Hepatocyte (in vitro differentiated cells): ENCODE results near the gene C3orf70. TPM values are rescaled to one million over a fixed set of nuclear protein-coding genes. Genes with fewer than 3 reads are reported as not detected.

Experiments used
- DNase-seq: peaks from one replicate; pipeline ENCODE4 v3.0.0-alpha.2; 2016; ENCODE audit warnings: low spot score
- H2AFZ ChIP-seq: fragments of 200-600 bp; sonication (generic); 2 replicates; pipeline ENCODE4 v1.6.0; 2016; ENCODE audit warnings: antibody characterized with exemption, mild to moderate bottlenecking
- H3K27ac ChIP-seq: fragments of 200-600 bp; sonication (generic); 2 replicates; pipeline ENCODE4 v1.5.1; 2016; ENCODE audit warnings: mild to moderate bottlenecking
- H3K27me3 ChIP-seq: fragments of 200-600 bp; sonication (generic); 2 replicates; pipeline ENCODE4 v1.6.1; 2016
- H3K36me3 ChIP-seq: fragments of 200-600 bp; sonication (generic); replicated peaks from 2 replicates; pipeline ENCODE4 v1.5.1; 2016; ENCODE audit warnings: low read depth; ENCODE audit not compliant: insufficient read depth
- H3K4me1 ChIP-seq: fragments of 200-600 bp; sonication (generic); 2 replicates; pipeline ENCODE4 v1.5.1; 2016; ENCODE audit warnings: mild to moderate bottlenecking, moderate library complexity; ENCODE audit not compliant: insufficient read depth
- H3K4me2 ChIP-seq: fragments of 200-600 bp; sonication (generic); 2 replicates; pipeline ENCODE4 v1.6.0; 2016
- H3K4me3 ChIP-seq: fragments of 200-600 bp; sonication (generic); 2 replicates; pipeline ENCODE4 v1.5.1; 2016; ENCODE audit warnings: mild to moderate bottlenecking
- H3K79me2 ChIP-seq: fragments of 200-600 bp; sonication (generic); 2 replicates; pipeline ENCODE4 v1.6.0; 2017; ENCODE audit warnings: mild to moderate bottlenecking
- H3K9me2 ChIP-seq: fragments of 200-600 bp; sonication (generic); replicated peaks from 2 replicates; pipeline ENCODE4 v1.6.0; 2017; ENCODE audit warnings: mild to moderate bottlenecking; ENCODE audit not compliant: insufficient read depth
- H3K9me3 ChIP-seq: fragments of 200-600 bp; sonication (generic); 2 replicates; pipeline ENCODE4 v1.5.1; 2016; ENCODE audit warnings: low read depth, mild to moderate bottlenecking
- H4K20me1 ChIP-seq: fragments of 200-600 bp; sonication (generic); 2 replicates; pipeline ENCODE4 v1.6.0; 2016; ENCODE audit warnings: mild to moderate bottlenecking; ENCODE audit not compliant: insufficient read depth, poor library complexity, severe bottlenecking
- EZH2 ChIP-seq: fragments of 200-600 bp; sonication (generic); IDR thresholded peaks from 2 replicates; pipeline ENCODE4 v1.6.1; 2016; ENCODE audit warnings: antibody characterized with exemption, mild to moderate bottlenecking, borderline replicate concordance
- EZH2phosphoT487 ChIP-seq: fragments of 200-600 bp; sonication (generic); IDR thresholded peaks from one replicate; pipeline ENCODE4 v1.6.1; 2018; ENCODE audit warnings: antibody characterized with exemption, mild to moderate bottlenecking, low read depth, moderate library complexity; ENCODE audit not compliant: unreplicated experiment, severe bottlenecking
- WGBS: methylation state at CpG from one replicate; pipeline ENCODE4 v1.1.6; 2016; ENCODE audit warnings: low lambda C conversion rate; ENCODE audit errors: missing lambda C conversion rate; 5-methylcytosine and 5-hydroxymethylcytosine counted together
- polyA plus RNA-seq: library from polyadenylated mRNA; unstranded; fragments of >200 nt; fragmentation: Nextera tagmentation; extraction: Ambion mirVana; gene quantifications from 2 replicates; pipeline ENCODE4 v1.2.1, GENCODE V29; 2016
- total RNA-seq: library from RNA; depleted of rRNA; stranded (reverse); fragments of >200 nt; gene quantifications from 2 replicates; pipeline ENCODE4 v1.2.3, GENCODE V29; 2014
- TF ChIP-seq, protein P1 (sequence below): fragments of 200-600 bp; sonication (generic); IDR thresholded peaks from 2 replicates; pipeline ENCODE4 v1.5.1; 2016; ENCODE audit warnings: antibody characterized with exemption, mild to moderate bottlenecking; ENCODE audit not compliant: poor library complexity

C3orf70 gene
- total and polyA plus RNA-seq, 2 experiments from 2014 or later: 1.1 to 6.0 TPM

DNA sequence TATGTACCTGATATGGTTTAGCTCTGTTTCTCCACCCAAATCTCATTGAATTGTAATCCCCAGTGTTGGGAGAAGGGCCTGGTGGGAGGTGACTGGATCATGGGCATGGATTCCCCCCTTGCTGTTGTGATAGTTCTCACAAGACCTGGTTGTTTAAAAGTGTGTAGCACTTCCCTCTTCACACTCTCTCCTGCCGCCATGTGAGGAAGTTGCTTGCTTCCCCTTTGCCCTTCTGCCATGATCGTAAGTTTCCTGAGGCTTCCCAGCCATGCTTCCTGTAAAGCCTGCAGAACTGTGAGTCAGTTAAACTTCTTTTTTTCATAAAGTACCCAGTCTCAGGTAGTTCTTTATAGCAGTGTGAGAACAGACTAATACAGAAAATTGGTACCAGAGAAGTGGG is 93.1 kb downstream of the C3orf70 start:
- no peak for TF ChIP-seq EZH2phosphoT487
- TF ChIP-seq, protein P1, sequence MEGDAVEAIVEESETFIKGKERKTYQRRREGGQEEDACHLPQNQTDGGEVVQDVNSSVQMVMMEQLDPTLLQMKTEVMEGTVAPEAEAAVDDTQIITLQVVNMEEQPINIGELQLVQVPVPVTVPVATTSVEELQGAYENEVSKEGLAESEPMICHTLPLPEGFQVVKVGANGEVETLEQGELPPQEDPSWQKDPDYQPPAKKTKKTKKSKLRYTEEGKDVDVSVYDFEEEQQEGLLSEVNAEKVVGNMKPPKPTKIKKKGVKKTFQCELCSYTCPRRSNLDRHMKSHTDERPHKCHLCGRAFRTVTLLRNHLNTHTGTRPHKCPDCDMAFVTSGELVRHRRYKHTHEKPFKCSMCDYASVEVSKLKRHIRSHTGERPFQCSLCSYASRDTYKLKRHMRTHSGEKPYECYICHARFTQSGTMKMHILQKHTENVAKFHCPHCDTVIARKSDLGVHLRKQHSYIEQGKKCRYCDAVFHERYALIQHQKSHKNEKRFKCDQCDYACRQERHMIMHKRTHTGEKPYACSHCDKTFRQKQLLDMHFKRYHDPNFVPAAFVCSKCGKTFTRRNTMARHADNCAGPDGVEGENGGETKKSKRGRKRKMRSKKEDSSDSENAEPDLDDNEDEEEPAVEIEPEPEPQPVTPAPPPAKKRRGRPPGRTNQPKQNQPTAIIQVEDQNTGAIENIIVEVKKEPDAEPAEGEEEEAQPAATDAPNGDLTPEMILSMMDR: no peak
- no peak for TF ChIP-seq EZH2
- no peak overlapping the region for H3K4me2 ChIP-seq
- no peak overlapping the region for H3K27ac ChIP-seq
- no peaks in the 10 kb centered on the region for H3K27me3 ChIP-seq
- no peak overlapping the region for H3K4me3 ChIP-seq
- H3K4me1 ChIP-seq: no peaks in the 10 kb centered on the region
- DNase-seq: no peak
- H3K79me2 ChIP-seq: no peaks in the 10 kb centered on the region
- H3K9me3 ChIP-seq: no peaks in the 10 kb centered on the region
- WGBS: 91% methylated on average over 2 of the region's 2 CpGs
- H2AFZ ChIP-seq: no peak overlapping the region
- no peaks in the 10 kb centered on the region for H3K9me2 ChIP-seq
- no peaks in the 10 kb centered on the region for H4K20me1 ChIP-seq
- no peaks in the 10 kb centered on the region for H3K36me3 ChIP-seq

GRCh38 chr3:185058796-185059195 is 94.1 kb downstream of the C3orf70 start:
- Histone ChIP-seq H3K4me3 (no peak overlapping the region), H4K20me1 (no peaks in the 10 kb centered on the region), H3K27ac (no peak overlapping the region), H3K4me2 (no peak overlapping the region), H3K27me3 (no peaks in the 10 kb centered on the region), H3K4me1 (no peaks in the 10 kb centered on the region), H2AFZ (no peak overlapping the region), H3K79me2 (no peaks in the 10 kb centered on the region), H3K9me2 (no peaks in the 10 kb centered on the region), H3K36me3 (no peaks in the 10 kb centered on the region), H3K9me3 (no peaks in the 10 kb centered on the region)
- 88% methylated on average over 2 of the region's 2 CpGs for WGBS
- TF ChIP-seq, protein P1: no peak
- TF ChIP-seq EZH2phosphoT487: no peak
- TF ChIP-seq EZH2: no peak
- DNase-seq: no peak

DNA sequence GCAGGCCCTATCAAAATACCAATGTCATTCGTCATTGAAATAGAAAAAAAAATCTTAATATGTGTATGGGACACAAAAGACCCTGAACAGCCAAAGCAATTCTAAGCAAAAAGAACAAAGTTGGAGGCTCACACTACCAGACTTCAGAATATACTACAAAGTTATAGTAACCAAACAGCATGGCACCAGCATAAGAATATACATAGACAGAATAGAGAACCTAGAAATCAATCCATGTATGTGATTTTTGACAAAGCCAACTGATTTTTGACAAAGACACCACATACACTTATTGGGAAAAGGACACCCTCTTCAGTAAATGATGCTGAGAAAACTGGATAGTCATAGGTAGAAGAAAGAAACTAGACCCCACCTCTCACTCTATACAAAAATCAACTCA is 95.0 kb downstream of the C3orf70 start:
- Histone ChIP-seq H3K27me3 (no peaks in the 10 kb centered on the region), H3K4me1 (no peaks in the 10 kb centered on the region), H3K9me2 (no peaks in the 10 kb centered on the region), H3K4me2 (no peak overlapping the region), H3K9me3 (no peaks in the 10 kb centered on the region), H3K27ac (no peak overlapping the region), H3K36me3 (no peaks in the 10 kb centered on the region), H3K4me3 (no peak overlapping the region), H2AFZ (no peak overlapping the region), H4K20me1 (no peaks in the 10 kb centered on the region), H3K79me2 (no peaks in the 10 kb centered on the region)
- WGBS: 100% methylated on average over 1 of the region's 1 CpG
- TF ChIP-seq, protein P1: no peak
- TF ChIP-seq EZH2phosphoT487 (no peak), EZH2 (no peak)
- DNase-seq: no peak

DNA sequence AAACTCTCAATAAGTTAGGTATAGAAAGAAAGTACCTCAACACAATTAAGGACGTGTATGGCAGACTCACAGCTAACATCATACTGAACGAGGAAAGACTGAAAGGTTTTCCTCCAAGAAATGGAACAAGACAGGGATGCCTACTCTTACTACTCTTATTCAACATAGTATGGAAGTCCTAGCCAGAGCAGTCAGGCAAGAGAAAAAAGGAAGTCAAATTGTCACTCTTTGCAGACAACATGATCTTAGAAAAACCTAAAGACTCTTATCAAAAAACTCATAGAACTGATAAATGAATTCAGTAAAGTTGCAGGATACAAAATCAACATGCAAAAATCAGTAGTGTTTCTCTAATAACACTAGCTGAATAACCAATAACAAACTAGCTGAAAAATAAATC is 96.0 kb downstream of the C3orf70 start:
- Histone ChIP-seq H3K4me1 (no peaks in the 10 kb centered on the region), H3K9me2 (no peaks in the 10 kb centered on the region), H4K20me1 (no peaks in the 10 kb centered on the region), H3K27me3 (no peaks in the 10 kb centered on the region), H3K79me2 (no peaks in the 10 kb centered on the region), H3K4me3 (no peak overlapping the region), H3K9me3 (no peaks in the 10 kb centered on the region), H3K4me2 (no peak overlapping the region), H3K36me3 (no peaks in the 10 kb centered on the region), H3K27ac (no peak overlapping the region), H2AFZ (no peak overlapping the region)
- DNase-seq: no peak
- WGBS: 100% methylated on average over 2 of the region's 2 CpGs
- TF ChIP-seq, protein P1: no peak
- TF ChIP-seq EZH2 (no peak), EZH2phosphoT487 (no peak)
